Lower leg skin (tissue), 3 donors: ENCODE measurements around the gene COG1.
"Not testable (repeated sequence)": the region's sequence is repeated elsewhere in the genome, so short reads cannot be mapped to it uniquely, and the experiment has no call there.

Source experiments
- CTCF ChIP-seq, 3 donors: fragments of 450-650 bp; IDR thresholded peaks; one replicate each; pipeline ENCODE4 v1.5.1; 2016; ENCODE audit warnings: antibody characterized with exemption in 3 of 3, mild to moderate bottlenecking in 3 of 3, moderate library complexity in 2 of 3
- POLR2A ChIP-seq, 2 donors: fragments of 450-650 bp; IDR thresholded peaks; one replicate each; pipeline ENCODE4 v1.6.1; 2016 to 2017; ENCODE audit warnings: antibody characterized with exemption in 2 of 2, mild to moderate bottlenecking in 1 of 2, moderate library complexity in 1 of 2

GRCh38 chr17:73150622-73151300 lies 42.1 kb upstream of the COG1 start:
- not testable (repeated sequence) for TF ChIP-seq CTCF, POLR2A (IDR thresholded peaks at IDR 0.05)
